ENCODE data around the gene RIMBP2.

RIMBP2 gene

DNA sequence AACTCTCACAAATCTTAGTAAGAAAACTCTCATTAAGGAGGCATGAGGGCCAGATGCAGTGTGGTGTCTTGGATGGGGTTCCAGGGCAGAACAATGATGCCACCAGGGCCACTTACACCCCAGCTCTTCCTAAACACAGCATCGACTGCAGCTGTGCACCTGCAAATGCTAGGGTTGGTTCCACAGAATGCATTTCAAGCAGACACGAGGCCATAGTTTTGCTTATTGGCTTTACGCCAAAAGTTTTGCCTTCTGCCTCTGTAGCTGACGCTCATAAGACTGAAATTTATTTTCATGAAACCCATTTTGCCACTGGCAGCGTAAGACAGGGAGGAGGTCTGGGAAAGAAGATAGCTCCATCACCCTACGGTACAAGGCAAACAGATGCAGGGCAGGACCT is 179.0 kb downstream of the RIMBP2 start:
- no peak for DNase-seq (ENCODE audit: low read depth)

GRCh38 chr12:130530429-130530828 is 185.7 kb downstream of the RIMBP2 start:
- DNase-seq (ENCODE audit: low read depth): no peak

DNA sequence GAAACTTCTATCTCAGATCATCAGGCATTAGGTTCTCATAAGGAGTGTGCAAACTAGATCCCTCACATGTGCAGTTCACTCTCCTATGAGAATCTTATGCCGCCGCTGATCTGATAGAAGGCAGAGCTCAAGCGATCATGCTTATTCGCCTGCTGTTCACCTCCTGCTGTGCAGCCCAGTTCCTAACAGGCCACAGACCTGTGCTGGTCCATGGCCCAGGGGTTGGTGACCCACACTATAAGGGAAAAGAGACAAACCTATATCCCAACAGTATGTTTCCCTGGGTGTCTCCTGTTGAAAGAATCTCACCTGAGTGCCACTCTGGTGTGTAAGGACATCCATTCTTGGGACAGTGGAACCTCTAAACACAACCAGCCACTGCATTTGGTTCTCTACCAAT is 186.3 kb downstream of the RIMBP2 start:
- DNase-seq (ENCODE audit: low read depth): no peak

DNA sequence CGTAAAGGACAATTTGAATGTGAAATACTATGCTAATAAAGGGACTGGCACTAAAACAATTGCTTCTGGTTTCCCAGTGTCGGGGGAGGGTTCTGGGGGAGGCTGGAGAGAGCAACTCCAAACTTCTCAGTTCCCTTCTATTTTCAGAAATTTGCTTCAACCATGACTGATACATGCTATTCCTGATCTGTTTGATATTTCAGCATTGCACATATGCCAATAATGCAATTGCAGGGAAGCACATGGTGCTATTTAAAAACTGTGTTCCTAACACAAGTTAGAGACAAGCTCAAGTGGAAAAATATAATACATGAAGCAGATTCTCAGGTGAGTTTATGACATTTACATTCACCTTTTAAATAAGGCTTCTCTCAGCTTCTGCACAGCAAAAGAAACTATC is 188.9 kb downstream of the RIMBP2 start:
- no peak for DNase-seq (ENCODE audit: low read depth)

DNA sequence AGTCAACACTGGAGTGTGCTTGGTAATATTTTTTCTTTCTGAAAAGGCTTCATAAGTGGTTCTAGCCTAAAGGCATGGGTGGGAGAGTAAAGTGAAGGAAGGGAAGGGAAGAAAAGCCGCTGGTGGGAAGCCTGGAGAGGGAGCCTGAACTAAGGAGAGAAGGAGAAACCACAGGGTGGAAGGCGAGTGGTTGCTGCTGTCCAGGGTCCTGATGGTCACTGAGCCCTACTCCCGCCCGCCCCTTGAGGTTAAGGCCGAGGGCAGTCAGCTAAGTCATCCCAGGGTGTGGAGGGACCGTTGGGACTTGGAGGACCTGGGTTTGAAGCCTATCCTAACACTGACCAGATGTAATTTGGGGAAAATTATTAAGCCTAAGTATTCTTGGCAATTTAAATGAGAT is 189.3 kb downstream of the RIMBP2 start:
- DNase-seq (ENCODE audit: low read depth): no peak

GRCh38 chr12:130525384-130526172 is 190.5 kb downstream of the RIMBP2 start:
- DNase-seq (ENCODE audit: low read depth): no peak

GRCh38 chr12:130524759-130525158 is 191.3 kb downstream of the RIMBP2 start:
- DNase-seq (ENCODE audit: low read depth): no peak

GRCh38 chr12:130523863-130524614 is 192.1 kb downstream of the RIMBP2 start:
- DNase-seq (ENCODE audit: low read depth): no peak

- no peak for DNase-seq (ENCODE audit: low read depth)
Observed at GRCh38 chr12:130523208-130523607, 192.9 kb downstream of the RIMBP2 start.

GRCh38 chr12:130522244-130522834 is 193.8 kb downstream of the RIMBP2 start:
- no peak for DNase-seq (ENCODE audit: low read depth)

- no peak for DNase-seq (ENCODE audit: low read depth)
Observed at GRCh38 chr12:130521375-130522124, 194.5 kb downstream of the RIMBP2 start.

DNA sequence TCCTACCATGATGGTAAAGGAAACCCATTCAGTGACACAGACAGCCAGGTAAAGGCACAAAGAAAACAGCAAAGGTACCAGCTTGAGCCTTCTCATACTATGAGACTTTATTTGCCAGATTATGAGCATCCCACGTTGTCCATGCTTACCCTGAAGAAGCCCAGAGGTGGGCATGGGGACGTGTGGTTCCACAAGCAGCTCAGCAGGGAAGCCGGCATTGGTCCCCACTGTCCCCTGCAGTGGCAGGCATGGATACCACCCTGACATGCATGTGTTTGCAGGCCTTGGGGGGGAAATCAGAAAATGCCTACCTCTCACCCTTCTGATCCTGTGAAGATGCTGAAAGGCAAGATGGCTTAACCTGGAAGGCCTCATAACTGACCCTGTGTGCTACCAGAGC is 195.3 kb downstream of the RIMBP2 start:
- DNase-seq (ENCODE audit: low read depth): no peak

GRCh38 chr12:130517588-130517987 is 198.5 kb downstream of the RIMBP2 start:
- DNase-seq (ENCODE audit: low read depth): no peak

DNA sequence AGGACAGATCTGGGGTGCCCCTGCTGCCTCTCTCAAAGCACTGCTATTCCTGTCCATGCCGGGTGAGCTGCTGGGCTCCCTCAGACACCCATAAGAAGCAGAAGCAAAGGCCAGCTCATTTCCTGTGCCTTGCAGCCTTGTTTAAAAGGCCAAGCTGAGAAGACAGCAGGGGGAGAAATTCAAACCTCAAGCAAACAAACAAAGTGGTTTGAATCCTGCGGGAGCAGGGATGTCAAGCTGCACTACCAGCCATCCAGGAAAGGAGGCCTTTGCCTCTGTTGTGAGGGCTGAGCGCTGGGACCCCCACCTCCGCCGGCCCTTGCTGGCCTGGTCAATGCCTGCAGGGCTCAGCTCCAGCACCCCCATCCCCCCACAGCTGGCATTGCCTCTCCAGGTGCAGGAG is 201.9 kb downstream of the RIMBP2 start:
- DNase-seq (ENCODE audit: low read depth): no peak

GRCh38 chr12:130513556-130513955 is 202.5 kb downstream of the RIMBP2 start:
- DNase-seq (ENCODE audit: low read depth): no peak

GRCh38 chr12:130511285-130511684 is 204.8 kb downstream of the RIMBP2 start:
- no peak for DNase-seq (ENCODE audit: low read depth)

GRCh38 chr12:130509454-130509853 is 206.6 kb downstream of the RIMBP2 start:
- DNase-seq (ENCODE audit: low read depth): no peak

DNA sequence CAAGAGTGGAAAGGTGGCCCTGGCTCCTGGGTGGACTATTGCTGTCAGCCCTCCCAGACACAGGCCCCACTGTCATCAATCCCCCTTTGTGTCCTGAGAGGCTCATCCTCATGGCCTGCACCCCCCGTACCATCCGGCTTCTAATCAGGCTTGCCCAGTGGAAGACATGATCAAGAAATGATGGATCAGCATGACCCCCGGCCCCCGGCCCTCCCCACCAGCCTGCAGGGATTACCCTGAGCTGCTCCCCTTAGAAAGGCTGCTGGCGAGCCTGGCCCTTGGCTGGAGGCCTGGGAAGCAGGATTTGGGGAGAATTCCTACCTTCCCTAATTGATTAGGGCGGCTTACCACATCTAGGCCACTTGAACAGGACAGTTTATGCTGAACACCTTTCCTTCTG is 207.3 kb downstream of the RIMBP2 start:
- DNase-seq (ENCODE audit: low read depth): no peak

DNA sequence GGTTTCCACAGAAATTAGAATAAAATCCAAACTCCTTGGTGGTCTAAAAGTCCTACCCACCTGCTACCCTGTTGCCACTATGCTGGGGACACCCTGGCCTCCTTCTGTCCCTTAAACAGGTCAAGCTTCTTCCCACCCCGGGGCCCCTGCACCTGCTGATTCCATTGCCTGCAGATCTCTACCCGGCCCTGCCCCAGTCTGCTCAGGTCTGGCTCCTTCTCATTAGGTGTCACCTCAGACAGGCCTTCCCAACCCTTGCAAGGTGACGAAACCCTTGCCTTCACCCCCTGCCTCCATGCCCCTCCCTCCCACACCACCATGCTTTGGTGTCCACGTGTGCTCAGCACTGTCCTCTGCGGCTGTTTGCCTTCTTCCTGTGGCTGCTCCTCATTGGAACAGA is 207.8 kb downstream of the RIMBP2 start:
- no peak for DNase-seq (ENCODE audit: low read depth)

DNA sequence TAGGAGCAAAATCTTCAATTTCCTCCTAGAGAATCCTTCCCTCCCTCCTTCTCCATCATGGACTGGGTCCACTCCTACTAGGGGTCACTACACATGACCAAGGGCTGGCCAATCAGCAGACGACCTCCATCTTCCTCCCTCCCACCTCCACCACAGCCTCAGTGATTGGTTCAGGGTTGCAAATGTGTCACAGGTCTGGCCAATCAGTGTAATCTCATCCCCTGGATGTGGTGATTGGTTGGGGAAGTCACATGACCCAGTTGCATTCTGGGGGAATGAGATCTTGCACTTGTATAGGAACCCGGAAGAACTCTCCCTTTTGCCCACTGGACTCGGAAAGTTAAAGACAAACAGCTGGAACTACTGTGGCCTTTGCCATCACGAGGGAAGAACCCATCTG is 209.3 kb downstream of the RIMBP2 start:
- no peak for DNase-seq (ENCODE audit: low read depth)

DNA sequence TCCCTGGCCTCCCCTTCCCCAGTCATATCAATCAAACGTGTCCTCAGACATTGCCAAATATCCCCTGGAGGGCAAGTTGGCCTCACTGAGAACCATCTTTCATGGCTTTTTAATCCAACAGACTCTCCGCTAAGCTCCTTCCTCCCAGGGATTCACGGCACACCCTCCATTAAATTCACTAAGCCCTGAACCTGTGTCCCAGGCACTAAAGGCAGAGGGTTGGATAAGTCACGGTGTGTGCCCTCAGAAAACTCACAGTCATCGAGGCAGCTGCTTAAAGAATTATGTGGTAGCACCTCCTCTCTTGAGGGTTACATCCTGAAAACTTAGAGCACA is 211.3 kb downstream of the RIMBP2 start:
- DNase-seq (ENCODE audit: low read depth): no peak

DNA sequence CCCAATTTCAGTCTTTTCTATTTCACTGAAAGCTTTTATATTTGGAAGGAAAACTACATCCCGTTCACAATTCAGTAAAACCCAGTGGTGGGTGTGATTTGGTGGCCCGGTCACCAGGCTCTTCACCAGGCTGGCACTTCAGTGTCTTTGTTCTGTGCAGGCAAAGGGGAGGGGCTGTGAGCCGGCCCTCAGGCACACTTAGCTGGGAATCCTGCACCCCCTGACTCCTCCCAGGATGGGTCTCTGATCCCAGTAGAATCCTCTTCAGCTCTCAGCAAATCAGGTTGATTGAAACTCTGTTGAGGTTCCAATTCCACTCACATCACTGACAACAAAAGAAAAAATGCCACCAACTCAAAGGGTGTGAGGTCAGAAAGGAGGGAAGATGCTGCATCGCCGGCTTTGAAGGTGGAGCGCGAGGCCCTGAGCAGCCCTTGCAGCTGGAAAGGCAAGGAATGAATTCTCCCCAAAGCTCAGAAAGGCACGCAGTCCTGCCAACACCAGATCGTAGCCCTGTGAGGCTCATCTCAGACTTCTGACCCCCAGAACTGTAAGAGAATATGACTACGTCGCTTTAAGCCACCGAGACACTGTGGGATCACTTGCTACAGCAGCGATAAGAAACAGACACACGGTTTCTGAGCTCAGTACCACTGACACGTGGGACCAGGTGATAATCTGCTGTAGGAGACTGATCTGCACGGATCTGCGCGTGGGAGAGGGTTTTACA is 211.8 kb downstream of the RIMBP2 start:
- no peak for DNase-seq (ENCODE audit: low read depth)

Data from stimulated activated CD8-positive, alpha-beta memory T cell treated with anti-CD3 and anti-CD28 coated beads, Interleukin-15, amount 100 ng/mL, for 24 hours (primary cell).